HepG2 (cell line): ENCODE measurements around the gene NAE1. TPM values are rescaled to one million over a fixed set of nuclear protein-coding genes. Genes with fewer than 3 reads are reported as not detected.

Experiments used
- ETV5 ChIP-seq: IDR thresholded peaks from 2 replicates; pipeline ENCODE4 v1.6.1; 2018; ENCODE audit warnings: missing biosample characterization, missing genetic modification reagents, inconsistent platforms, borderline replicate concordance
- polyA plus RNA-seq, 8 experiments: library from polyadenylated mRNA; depleted of rRNA in 3 of 8; stranded (reverse) in 7 of 8; unstranded in 1 of 8; fragments of >200 nt; fragmentation: Illumina TruSeq in 4 of 8; extraction: Trizol in 4 of 8; gene quantifications; 2 replicates each; pipeline versions ENCODE4 v1.2.1 to v1.2.3, GENCODE V29; 2011 to 2016; ENCODE audit warnings: low read depth in 4 of 8, missing spikeins in 1 of 8, mixed read lengths in 1 of 8; ENCODE audit not compliant: insufficient read depth in 1 of 8
- total RNA-seq, 5 experiments: library from RNA; depleted of rRNA; stranded (reverse); fragments of >200 nt; fragmentation: Illumina TruSeq; extraction: Trizol; gene quantifications; 2 replicates each; pipeline ENCODE4 v1.2.3, GENCODE V29; 2016; ENCODE audit warnings: low read depth in 1 of 5
- TF ChIP-seq, protein P1 (sequence below): sonication (generic); formaldehyde crosslinking; conservative IDR thresholded peaks from 2 replicates; pipeline ENCODE4 v1.4.0; 2020; ENCODE audit warnings: mild to moderate bottlenecking, missing genetic modification reagents, moderate library complexity
- TF ChIP-seq, protein P2 (sequence below): sonication (generic); formaldehyde crosslinking; IDR thresholded peaks from 2 replicates; pipeline ENCODE4; 2020; ENCODE audit warnings: missing genetic modification reagents, mild to moderate bottlenecking, borderline replicate concordance
- TF ChIP-seq, protein P3 (sequence below): sonication (generic); formaldehyde crosslinking; IDR thresholded peaks from 2 replicates; pipeline ENCODE4 v1.5.1; 2020; ENCODE audit warnings: missing genetic modification reagents, mild to moderate bottlenecking, borderline replicate concordance

Gene NAE1
- total and polyA plus RNA-seq, 2 of the 13 experiments (the other 11 are each of a cell fraction or from before 2014, with no cell fraction given) = 95.7 to 206 TPM

DNA sequence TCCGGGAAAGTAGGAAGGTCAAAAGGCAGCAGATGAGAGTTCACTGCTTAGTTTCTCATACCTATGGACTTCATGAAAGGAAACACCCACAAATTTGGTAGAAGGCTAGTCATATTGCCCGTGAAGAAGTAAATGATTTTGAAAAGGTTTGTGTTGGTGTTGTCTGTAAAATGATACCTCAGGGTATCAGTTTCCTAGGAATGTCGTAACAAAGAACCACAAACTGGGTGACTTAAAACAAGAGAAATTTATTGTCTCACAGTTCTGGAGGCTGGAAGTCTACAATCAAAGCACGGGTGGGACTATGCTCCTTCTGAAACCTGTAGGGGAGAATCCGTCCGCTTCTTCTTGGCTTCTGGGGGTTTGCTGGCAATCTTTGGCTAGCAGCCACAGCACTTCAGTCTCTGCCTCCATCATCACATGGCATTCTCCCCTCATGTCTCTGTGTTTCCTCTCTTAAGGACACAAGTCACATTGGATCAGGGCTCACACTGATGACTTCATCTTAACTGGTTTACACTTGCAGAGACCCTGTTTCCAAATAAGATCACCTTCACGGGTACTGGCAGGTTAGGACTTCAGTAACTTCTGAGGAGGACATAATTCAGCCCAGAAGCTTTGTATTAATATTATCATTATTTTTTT is 2.0 kb upstream of the NAE1 start (continued):
- TF ChIP-seq, protein P1, sequence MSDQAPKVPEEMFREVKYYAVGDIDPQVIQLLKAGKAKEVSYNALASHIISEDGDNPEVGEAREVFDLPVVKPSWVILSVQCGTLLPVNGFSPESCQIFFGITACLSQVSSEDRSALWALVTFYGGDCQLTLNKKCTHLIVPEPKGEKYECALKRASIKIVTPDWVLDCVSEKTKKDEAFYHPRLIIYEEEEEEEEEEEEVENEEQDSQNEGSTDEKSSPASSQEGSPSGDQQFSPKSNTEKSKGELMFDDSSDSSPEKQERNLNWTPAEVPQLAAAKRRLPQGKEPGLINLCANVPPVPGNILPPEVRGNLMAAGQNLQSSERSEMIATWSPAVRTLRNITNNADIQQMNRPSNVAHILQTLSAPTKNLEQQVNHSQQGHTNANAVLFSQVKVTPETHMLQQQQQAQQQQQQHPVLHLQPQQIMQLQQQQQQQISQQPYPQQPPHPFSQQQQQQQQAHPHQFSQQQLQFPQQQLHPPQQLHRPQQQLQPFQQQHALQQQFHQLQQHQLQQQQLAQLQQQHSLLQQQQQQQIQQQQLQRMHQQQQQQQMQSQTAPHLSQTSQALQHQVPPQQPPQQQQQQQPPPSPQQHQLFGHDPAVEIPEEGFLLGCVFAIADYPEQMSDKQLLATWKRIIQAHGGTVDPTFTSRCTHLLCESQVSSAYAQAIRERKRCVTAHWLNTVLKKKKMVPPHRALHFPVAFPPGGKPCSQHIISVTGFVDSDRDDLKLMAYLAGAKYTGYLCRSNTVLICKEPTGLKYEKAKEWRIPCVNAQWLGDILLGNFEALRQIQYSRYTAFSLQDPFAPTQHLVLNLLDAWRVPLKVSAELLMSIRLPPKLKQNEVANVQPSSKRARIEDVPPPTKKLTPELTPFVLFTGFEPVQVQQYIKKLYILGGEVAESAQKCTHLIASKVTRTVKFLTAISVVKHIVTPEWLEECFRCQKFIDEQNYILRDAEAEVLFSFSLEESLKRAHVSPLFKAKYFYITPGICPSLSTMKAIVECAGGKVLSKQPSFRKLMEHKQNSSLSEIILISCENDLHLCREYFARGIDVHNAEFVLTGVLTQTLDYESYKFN (CRISPR knock-in tag) = no peak
- TF ChIP-seq, protein P2, sequence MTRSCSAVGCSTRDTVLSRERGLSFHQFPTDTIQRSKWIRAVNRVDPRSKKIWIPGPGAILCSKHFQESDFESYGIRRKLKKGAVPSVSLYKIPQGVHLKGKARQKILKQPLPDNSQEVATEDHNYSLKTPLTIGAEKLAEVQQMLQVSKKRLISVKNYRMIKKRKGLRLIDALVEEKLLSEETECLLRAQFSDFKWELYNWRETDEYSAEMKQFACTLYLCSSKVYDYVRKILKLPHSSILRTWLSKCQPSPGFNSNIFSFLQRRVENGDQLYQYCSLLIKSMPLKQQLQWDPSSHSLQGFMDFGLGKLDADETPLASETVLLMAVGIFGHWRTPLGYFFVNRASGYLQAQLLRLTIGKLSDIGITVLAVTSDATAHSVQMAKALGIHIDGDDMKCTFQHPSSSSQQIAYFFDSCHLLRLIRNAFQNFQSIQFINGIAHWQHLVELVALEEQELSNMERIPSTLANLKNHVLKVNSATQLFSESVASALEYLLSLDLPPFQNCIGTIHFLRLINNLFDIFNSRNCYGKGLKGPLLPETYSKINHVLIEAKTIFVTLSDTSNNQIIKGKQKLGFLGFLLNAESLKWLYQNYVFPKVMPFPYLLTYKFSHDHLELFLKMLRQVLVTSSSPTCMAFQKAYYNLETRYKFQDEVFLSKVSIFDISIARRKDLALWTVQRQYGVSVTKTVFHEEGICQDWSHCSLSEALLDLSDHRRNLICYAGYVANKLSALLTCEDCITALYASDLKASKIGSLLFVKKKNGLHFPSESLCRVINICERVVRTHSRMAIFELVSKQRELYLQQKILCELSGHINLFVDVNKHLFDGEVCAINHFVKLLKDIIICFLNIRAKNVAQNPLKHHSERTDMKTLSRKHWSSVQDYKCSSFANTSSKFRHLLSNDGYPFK (CRISPR knock-in tag) = no peak
- TF ChIP-seq ETV5 (CRISPR knock-in tag) = no peak
- TF ChIP-seq, protein P3, sequence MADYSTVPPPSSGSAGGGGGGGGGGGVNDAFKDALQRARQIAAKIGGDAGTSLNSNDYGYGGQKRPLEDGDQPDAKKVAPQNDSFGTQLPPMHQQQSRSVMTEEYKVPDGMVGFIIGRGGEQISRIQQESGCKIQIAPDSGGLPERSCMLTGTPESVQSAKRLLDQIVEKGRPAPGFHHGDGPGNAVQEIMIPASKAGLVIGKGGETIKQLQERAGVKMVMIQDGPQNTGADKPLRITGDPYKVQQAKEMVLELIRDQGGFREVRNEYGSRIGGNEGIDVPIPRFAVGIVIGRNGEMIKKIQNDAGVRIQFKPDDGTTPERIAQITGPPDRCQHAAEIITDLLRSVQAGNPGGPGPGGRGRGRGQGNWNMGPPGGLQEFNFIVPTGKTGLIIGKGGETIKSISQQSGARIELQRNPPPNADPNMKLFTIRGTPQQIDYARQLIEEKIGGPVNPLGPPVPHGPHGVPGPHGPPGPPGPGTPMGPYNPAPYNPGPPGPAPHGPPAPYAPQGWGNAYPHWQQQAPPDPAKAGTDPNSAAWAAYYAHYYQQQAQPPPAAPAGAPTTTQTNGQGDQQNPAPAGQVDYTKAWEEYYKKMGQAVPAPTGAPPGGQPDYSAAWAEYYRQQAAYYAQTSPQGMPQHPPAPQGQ = no peak
